HG02623 (cell line): Measurements from ENCODE around the gene AJM1.
"Not testable (repeated sequence)": the region's sequence is repeated elsewhere in the genome, so short reads cannot be mapped to it uniquely, and the experiment has no call there.

Experiments used
- ATAC-seq: cut with Tn5 transposase; IDR thresholded peaks from one replicate; pipeline ENCODE4 v1.9.1; 2021; ENCODE audit warnings: moderate library complexity; ENCODE audit not compliant: unreplicated experiment

AJM1 gene

GRCh38 chr9:136866898-136867421 lies 24.7 kb downstream of the AJM1 start:
- not testable (repeated sequence) for ATAC-seq

GRCh38 chr9:136867480-136867879 lies 25.2 kb downstream of the AJM1 start:
- ATAC-seq, result no peak

- no peak for ATAC-seq
Observed at GRCh38 chr9:136867917-136868316, 25.6 kb downstream of the AJM1 start.

- ATAC-seq, result no peak
Observed at GRCh38 chr9:136868644-136869043, 26.4 kb downstream of the AJM1 start.

- ATAC-seq, result not testable (repeated sequence)
Observed at GRCh38 chr9:136869611-136870010, 27.3 kb downstream of the AJM1 start.

GRCh38 chr9:136875155-136875554 lies 32.9 kb downstream of the AJM1 start:
- ATAC-seq, result no peak

- ATAC-seq, result no peak
Observed at GRCh38 chr9:136876476-136876875, 34.2 kb downstream of the AJM1 start.

GRCh38 chr9:136880651-136881050 lies 38.4 kb downstream of the AJM1 start:
- ATAC-seq, result no peak

- ATAC-seq, result no peak
Observed at GRCh38 chr9:136881691-136882108, 39.4 kb downstream of the AJM1 start.

- no peak for ATAC-seq
Observed at GRCh38 chr9:136882109-136882946, 40.0 kb downstream of the AJM1 start.

GRCh38 chr9:136882947-136883283 lies 40.6 kb downstream of the AJM1 start:
- ATAC-seq, result not testable (repeated sequence)

- ATAC-seq, result not testable (repeated sequence)
Observed at GRCh38 chr9:136883670-136884069, 41.4 kb downstream of the AJM1 start.

GRCh38 chr9:136885950-136886578 lies 43.8 kb downstream of the AJM1 start, which contains the start of gene TRAF2:
TSS of gene TRAF2 (plus strand) at chr9:136886516. CDS start at chr9:136898741, 12,225 bp downstream.
- ATAC-seq, result peak; percentile 81

- peak; percentile 15 for ATAC-seq
Observed at GRCh38 chr9:136886610-136887597, 44.6 kb downstream of the AJM1 start.

- no peak for ATAC-seq
Observed at GRCh38 chr9:136888454-136888853, 46.2 kb downstream of the AJM1 start.

- no peak for ATAC-seq
Observed at GRCh38 chr9:136889858-136890257, 47.6 kb downstream of the AJM1 start.

- ATAC-seq, result no peak
Observed at GRCh38 chr9:136890661-136891060, 48.4 kb downstream of the AJM1 start.
